Thyroid gland (tissue), 4 donors: ENCODE measurements around the gene NPY4R2.
"Not testable (repeated sequence)": the region's sequence is repeated elsewhere in the genome, so short reads cannot be mapped to it uniquely, and the experiment has no call there.

Source experiments
- POLR2A ChIP-seq, 2 donors: fragments of 450-650 bp; IDR thresholded peaks; one replicate each; pipeline ENCODE4 v1.6.1; 2017; ENCODE audit warnings: antibody characterized with exemption in 2 of 2, mild to moderate bottlenecking in 2 of 2, moderate library complexity in 1 of 2
- TF ChIP-seq, protein P1 (sequence below), 6 experiments: fragments of 200-600 bp in 3 of 6; fragments of 450-650 bp in 3 of 6; sonication (generic) in 3 of 6; IDR thresholded peaks; one replicate each; pipeline ENCODE4 v1.5.1; 2016 to 2019; ENCODE audit warnings: antibody characterized with exemption in 6 of 6, mild to moderate bottlenecking in 2 of 6, inconsistent platforms in 1 of 6, moderate library complexity in 1 of 6

DNA sequence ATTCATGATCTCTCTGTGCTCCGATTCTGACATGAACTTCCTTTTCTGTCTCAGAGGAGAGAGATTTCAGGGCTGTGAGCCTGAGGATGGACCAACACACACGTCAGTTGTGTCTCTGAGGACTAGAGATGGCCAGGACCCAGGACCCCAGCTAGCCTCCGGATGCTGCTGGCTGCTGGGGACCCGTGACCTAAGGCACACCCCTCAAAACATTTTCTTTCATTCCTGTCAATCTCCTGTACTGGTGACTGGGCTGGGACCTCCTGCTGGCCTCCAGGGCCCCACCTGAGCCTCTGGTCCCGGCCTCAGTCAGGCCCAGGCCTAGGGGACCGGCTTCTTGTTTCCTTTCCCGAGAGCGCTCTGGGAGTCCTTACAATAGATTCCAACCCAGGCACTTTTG lies 38.7 kb downstream of the NPY4R2 start:
- TF ChIP-seq, protein P1, sequence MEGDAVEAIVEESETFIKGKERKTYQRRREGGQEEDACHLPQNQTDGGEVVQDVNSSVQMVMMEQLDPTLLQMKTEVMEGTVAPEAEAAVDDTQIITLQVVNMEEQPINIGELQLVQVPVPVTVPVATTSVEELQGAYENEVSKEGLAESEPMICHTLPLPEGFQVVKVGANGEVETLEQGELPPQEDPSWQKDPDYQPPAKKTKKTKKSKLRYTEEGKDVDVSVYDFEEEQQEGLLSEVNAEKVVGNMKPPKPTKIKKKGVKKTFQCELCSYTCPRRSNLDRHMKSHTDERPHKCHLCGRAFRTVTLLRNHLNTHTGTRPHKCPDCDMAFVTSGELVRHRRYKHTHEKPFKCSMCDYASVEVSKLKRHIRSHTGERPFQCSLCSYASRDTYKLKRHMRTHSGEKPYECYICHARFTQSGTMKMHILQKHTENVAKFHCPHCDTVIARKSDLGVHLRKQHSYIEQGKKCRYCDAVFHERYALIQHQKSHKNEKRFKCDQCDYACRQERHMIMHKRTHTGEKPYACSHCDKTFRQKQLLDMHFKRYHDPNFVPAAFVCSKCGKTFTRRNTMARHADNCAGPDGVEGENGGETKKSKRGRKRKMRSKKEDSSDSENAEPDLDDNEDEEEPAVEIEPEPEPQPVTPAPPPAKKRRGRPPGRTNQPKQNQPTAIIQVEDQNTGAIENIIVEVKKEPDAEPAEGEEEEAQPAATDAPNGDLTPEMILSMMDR (IDR thresholded peaks at IDR 0.05) = not testable (repeated sequence)
- not testable (repeated sequence) for TF ChIP-seq POLR2A (IDR thresholded peaks at IDR 0.05)
